ENCODE data around the gene GPR17. TPM values are rescaled to one million over a fixed set of nuclear protein-coding genes. Genes with fewer than 3 reads are reported as not detected.

The GPR17 gene
- total and polyA plus RNA-seq, 11 donors = 0.10 to 8.0 (median 0.26) TPM; not detected in 3

- WGBS, 4 donors = 0% methylated on average over 38 to 44 of the region's 44 CpGs
- peaks cover 0 to 45% (median 38%) of the 10 kb centered on the region in 12 donors for H3K4me1 ChIP-seq
These were observed 55.3 kb downstream of the GPR17 start, which contains the start of gene SFT2D3 for GRCh38 chr2:127701193-127701650. SFT2D3 (plus strand) TSS chr2:127701497; CDS start chr2:127701529, 32 bp downstream.

DNA sequence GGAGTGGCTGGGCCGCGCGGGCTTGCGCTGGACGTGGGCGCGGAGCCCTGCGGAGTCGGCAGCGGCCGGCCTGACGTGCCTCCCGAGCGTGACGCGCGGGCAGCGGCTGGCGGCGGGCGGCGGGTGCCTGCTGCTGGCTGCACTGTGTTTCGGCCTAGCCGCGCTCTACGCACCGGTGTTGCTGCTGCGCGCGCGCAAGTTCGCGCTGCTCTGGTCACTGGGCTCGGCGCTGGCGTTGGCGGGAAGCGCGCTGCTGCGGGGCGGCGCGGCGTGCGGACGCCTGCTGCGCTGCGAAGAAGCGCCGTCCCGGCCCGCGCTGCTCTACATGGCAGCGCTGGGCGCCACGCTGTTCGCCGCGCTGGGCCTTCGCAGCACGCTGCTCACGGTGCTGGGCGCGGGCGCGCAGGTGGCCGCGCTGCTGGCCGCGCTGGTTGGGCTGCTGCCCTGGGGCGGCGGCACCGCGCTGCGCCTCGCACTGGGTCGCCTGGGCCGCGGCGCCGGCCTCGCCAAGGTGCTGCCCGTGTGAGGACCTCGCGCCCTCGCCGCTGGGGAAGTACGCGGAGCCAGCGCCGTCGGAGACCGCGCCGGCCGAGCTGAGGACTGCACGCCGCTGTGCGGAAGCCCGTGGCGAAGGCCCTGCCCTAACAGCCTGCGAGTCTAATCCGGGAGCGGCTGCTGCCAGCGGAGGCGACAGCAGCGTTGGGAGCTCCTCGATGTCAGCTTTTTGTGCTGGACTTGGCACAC, 55.9 kb downstream of the GPR17 start:
- TF ChIP-seq CTCF (IDR thresholded peaks at IDR 0.05) (peak in 8 of 12 donors; percentile 11 to 47 (median 27)), POLR2A (IDR thresholded peaks at IDR 0.05) (no peak)
- intact Hi-C loops (cut with DNase I) = loop anchor here in 9 of 10 donors (2.0 to 10.0 kb wide), 8 partner anchors 50 to 187 kb away; partner anchors contain the start of genes IWS1 (in 4 of the 9), POLR2D (in 4 of the 9) and WDR33 (in 3 of the 9)
- Histone ChIP-seq H3K4me1 (peaks cover 0 to 45% (median 38%) of the 10 kb centered on the region in 12 donors), H3K27me3 (no peaks in the 10 kb centered on the region), H3K9me3 (no peaks in the 10 kb centered on the region), H3K27ac (peak overlapping the region; percentile 90 to 99 (median 96)), H3K36me3 (peaks cover 0 to 31% (median 15%) of the 10 kb centered on the region in 9 donors), H3K4me3 (peak overlapping the region; percentile 39 to 88 (median 69))
- peak; percentile 74 to 90 (median 86) for DNase-seq
- peak; percentile 32 to 74 (median 72) for ATAC-seq
- 0 to 1% (median 0%) methylated on average over 67 to 108 of the region's 108 CpGs for WGBS, 4 donors

More at GRCh38 chr2:127701193-127701650, 55.3 kb downstream of the GPR17 start, which contains the start of gene SFT2D3:
- H3K9me3 ChIP-seq = no peaks in the 10 kb centered on the region
- intact Hi-C loops (cut with DNase I) = loop anchor here in 9 of 10 donors (5.0 to 10.0 kb wide), 7 partner anchors 49 to 186 kb away; partner anchors contain the start of genes IWS1 (in 4 of the 9), POLR2D (in 4 of the 9) and WDR33 (in 3 of the 9)
- peaks cover 0 to 26% (median 9%) of the 10 kb centered on the region in 9 donors for H3K36me3 ChIP-seq
- ATAC-seq (peak; percentile 88 to 94 (median 88)), DNase-seq (peak; percentile 93 to 95 (median 95))
- TF ChIP-seq CTCF (IDR thresholded peaks at IDR 0.05) = no peak
- peak in 1 of 2 donors; percentile 90 for TF ChIP-seq POLR2A (IDR thresholded peaks at IDR 0.05)
- peak within 1 kb of the TSS; percentile 90 to 99 (median 96) for H3K27ac ChIP-seq
- H3K4me3 ChIP-seq = peak within 1 kb of the TSS; percentile 39 to 88 (median 69)
- H3K27me3 ChIP-seq = no peaks in the 10 kb centered on the region

Other genes starting within 250 kb of the GPR17 start
- gene PROC, start 227.7 kb upstream of the GPR17 start, total RNA-seq = not detected
- not detected for gene PROC, start 227.7 kb upstream of the GPR17 start, polyA plus RNA-seq
- 10 to 100 TPM; 37.6 to 62.2 (median 45.8) TPM for gene IWS1, start 119.7 kb upstream of the GPR17 start, total RNA-seq
- gene IWS1, start 119.7 kb upstream of the GPR17 start, polyA plus RNA-seq = 10 to 100 TPM; 46.5 to 57.5 TPM
- gene MYO7B, start 110.5 kb upstream of the GPR17 start, total RNA-seq = 1 to 10 TPM in 3 of 9 donors, under 1 TPM in 6; 0.20 to 2.1 (median 0.70) TPM
- gene MYO7B, start 110.5 kb upstream of the GPR17 start, polyA plus RNA-seq = 1 to 10 TPM; 1.1 to 1.6 TPM
- 100 to 1,000 TPM in 7 of 9 donors, 10 to 100 TPM in 2; 97.1 to 225 (median 158) TPM for gene LIMS2, start 29.4 kb downstream of the GPR17 start, total RNA-seq
- gene LIMS2, start 29.4 kb downstream of the GPR17 start, polyA plus RNA-seq = 100 to 1,000 TPM; 115 to 293 TPM
- gene SFT2D3, start 55.3 kb downstream of the GPR17 start, total RNA-seq = 1 to 10 TPM; 2.4 to 5.2 (median 3.7) TPM
- 1 to 10 TPM; 2.8 to 3.4 TPM for gene SFT2D3, start 55.3 kb downstream of the GPR17 start, polyA plus RNA-seq
- 10 to 100 TPM; 16.4 to 49.9 (median 42.0) TPM for gene WDR33, start 165.0 kb downstream of the GPR17 start, total RNA-seq
- gene WDR33, start 165.0 kb downstream of the GPR17 start, polyA plus RNA-seq = 10 to 100 TPM; 15.4 to 16.2 TPM
- 10 to 100 TPM; 10.9 to 24.1 (median 21.4) TPM for gene POLR2D, start 212.0 kb downstream of the GPR17 start, total RNA-seq
- gene POLR2D, start 212.0 kb downstream of the GPR17 start, polyA plus RNA-seq = 10 to 100 TPM in 1 of 2 donors, 1 to 10 TPM in 1; 8.5 to 25.5 TPM
- 10 to 100 TPM in 7 of 9 donors, 1 to 10 TPM in 2; 9.4 to 12.7 (median 10.2) TPM for gene AMMECR1L, start 239.8 kb downstream of the GPR17 start, total RNA-seq
- gene AMMECR1L, start 239.8 kb downstream of the GPR17 start, polyA plus RNA-seq = 10 to 100 TPM in 1 of 2 donors, 1 to 10 TPM in 1; 4.0 to 12.6 TPM

All from heart left ventricle (tissue), 16 donors.